IPS-20b (cell line): ENCODE results near the gene IGF1R.

ENCODE experiments used
- H3K27ac ChIP-seq: one replicate; pipeline ENCODE4 v1.5.1; 2013; ENCODE audit warnings: low read length
- H3K27me3 ChIP-seq: 2 replicates; pipeline ENCODE4 v1.6.1; 2013; ENCODE audit warnings: mild to moderate bottlenecking, low read length, inconsistent platforms; ENCODE audit not compliant: insufficient read depth
- H3K36me3 ChIP-seq: 2 replicates; pipeline ENCODE4 v1.6.1; 2013; ENCODE audit warnings: low read depth, mild to moderate bottlenecking, inconsistent platforms, low read length, moderate library complexity; ENCODE audit not compliant: insufficient read depth
- H3K4me1 ChIP-seq: 2 replicates; pipeline ENCODE4 v1.6.1; 2013; ENCODE audit warnings: mild to moderate bottlenecking, control low read depth, inconsistent platforms, low read length, moderate library complexity; ENCODE audit not compliant: insufficient read depth
- H3K4me3 ChIP-seq: 2 replicates; pipeline ENCODE4 v1.5.1; 2013; ENCODE audit warnings: mild to moderate bottlenecking, low read length, inconsistent platforms
- H3K9ac ChIP-seq: 2 replicates; pipeline ENCODE4 v1.6.1; 2013; ENCODE audit warnings: low read depth, mild to moderate bottlenecking, inconsistent platforms, low read length, moderate library complexity
- H3K9me3 ChIP-seq: 2 replicates; pipeline ENCODE4 v1.6.1; 2013; ENCODE audit warnings: mild to moderate bottlenecking, low read depth, low read length, inconsistent platforms; ENCODE audit not compliant: insufficient read depth

The IGF1R gene

DNA sequence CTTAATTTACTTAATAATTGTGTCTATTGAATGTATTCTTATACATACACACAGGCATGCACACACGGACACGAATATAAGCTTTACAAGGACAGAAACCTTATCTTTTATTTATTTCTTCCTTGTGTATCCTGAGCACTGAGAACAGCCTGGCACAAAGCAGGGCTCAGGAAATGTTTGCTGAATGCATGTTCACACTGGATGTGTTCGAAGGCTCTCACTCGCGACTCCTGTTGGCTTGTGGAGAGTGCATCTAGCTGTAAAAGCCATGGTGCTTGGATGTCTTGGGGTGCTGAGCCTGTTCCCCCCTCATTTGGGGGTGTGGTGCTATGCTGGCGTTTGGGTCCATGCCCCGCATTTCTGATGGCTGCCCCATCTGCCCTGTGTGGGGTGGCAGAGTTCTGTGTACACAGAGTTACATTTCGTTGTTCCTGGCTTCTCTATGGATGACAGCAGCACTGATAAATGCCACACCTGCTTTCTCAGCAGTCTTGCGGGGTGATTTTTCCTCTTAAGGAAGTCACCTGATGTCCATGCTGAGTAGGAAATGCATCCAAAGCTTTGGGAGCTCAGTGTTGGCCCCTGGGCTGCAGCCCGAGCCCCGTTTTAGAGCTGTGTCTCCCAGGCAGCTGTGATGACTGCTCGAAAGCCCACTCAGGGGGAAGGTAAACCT is 148.5 kb downstream of the IGF1R start:
- Histone ChIP-seq H3K4me1 (peaks cover 65% of the 10 kb centered on the region), H3K9ac (no peak overlapping the region)

DNA sequence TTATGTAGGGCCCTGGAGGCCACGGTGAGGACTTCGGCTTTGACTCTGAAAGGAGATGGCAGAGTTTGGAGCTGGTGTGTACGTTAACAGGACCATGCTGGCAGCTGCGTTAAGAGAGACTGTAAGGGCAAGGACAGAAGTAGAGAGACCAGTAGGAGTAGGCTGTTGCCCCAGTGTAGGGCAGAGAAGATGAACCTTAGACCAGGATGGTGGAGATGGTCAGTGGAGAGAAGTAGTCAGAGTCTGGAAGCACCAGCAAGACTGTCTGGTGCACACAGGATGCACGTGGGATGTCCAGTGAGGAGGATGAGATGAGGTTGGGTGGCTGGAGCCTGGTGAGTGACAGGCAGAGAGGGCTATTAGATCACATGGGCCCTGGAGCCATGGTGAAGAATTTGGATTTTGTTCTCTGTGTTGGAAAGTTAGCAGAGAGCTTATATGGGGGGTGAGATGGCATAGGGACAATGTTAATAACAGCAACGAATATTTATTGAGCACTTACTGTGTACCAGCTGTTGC is 150.1 kb downstream of the IGF1R start:
- H3K4me3 ChIP-seq: no peak overlapping the region; the same call in 1 of the 2 replicates
- H3K27ac ChIP-seq: no peak overlapping the region
- H3K9ac ChIP-seq: no peak overlapping the region
- H3K27me3 ChIP-seq: no peaks in the 10 kb centered on the region
- H3K9me3 ChIP-seq: no peaks in the 10 kb centered on the region
- H3K36me3 ChIP-seq: no peaks in the 10 kb centered on the region
- peaks cover 68% of the 10 kb centered on the region for H3K4me1 ChIP-seq

More for the DNA sequence above, 148.5 kb downstream of the IGF1R start:
- Histone ChIP-seq H3K27me3 (no peaks in the 10 kb centered on the region), H3K36me3 (no peaks in the 10 kb centered on the region), H3K27ac (no peak overlapping the region), H3K9me3 (no peaks in the 10 kb centered on the region), H3K4me3 (no peak overlapping the region)

DNA sequence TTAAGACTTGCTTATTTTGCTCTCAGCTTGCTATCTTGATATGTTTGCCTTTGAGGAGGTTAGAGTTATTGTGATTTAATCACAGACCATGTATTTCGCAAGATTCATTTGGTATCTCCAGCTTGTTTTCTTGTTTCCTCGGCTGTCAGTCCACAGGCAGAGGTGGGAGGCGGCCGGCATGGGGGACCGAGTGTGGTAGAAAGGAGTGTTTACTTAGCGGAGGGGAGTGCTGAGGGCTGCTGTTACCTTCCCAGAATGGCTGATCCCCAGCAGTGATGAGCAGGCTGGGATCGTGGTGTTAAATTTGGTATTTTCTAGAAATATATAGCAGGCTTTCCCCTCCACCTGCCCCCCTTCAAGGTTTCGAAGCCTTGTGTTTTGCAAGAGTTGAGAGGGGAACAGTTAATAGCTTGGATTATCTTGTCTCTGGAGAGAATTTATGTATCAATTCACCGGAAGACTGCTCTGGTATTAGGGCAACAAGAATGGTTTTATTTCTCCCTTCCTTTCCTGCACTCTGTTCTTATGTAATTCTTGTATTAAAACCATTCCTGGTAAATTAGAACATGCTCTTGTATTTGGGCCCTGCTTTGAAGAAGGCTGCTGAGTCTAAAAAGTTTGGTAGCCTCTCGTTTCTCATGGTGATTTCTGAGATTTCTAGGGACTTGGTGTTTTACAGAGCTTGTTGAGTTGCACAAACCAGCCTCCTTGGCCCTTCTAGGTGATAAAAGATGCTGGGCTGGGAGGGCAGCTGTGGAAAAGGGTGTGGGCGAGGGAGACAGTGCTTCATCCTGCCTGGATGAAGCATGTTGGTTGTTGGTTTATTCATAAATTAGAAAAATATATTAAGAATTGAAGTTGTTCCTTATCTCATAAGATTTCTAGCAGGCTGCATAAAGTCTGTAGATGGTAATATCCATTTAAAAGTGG is 151.4 kb downstream of the IGF1R start:
- H3K27me3 ChIP-seq: no peaks in the 10 kb centered on the region
- no peaks in the 10 kb centered on the region for H3K9me3 ChIP-seq
- peak overlapping the region; percentile 28; the same call in 1 of the 2 replicates for H3K9ac ChIP-seq
- no peak overlapping the region for H3K27ac ChIP-seq
- peak overlapping the region; percentile 35; the same call in 1 of the 2 replicates for H3K4me3 ChIP-seq
- peaks cover 60% of the 10 kb centered on the region for H3K4me1 ChIP-seq
- no peaks in the 10 kb centered on the region for H3K36me3 ChIP-seq

DNA sequence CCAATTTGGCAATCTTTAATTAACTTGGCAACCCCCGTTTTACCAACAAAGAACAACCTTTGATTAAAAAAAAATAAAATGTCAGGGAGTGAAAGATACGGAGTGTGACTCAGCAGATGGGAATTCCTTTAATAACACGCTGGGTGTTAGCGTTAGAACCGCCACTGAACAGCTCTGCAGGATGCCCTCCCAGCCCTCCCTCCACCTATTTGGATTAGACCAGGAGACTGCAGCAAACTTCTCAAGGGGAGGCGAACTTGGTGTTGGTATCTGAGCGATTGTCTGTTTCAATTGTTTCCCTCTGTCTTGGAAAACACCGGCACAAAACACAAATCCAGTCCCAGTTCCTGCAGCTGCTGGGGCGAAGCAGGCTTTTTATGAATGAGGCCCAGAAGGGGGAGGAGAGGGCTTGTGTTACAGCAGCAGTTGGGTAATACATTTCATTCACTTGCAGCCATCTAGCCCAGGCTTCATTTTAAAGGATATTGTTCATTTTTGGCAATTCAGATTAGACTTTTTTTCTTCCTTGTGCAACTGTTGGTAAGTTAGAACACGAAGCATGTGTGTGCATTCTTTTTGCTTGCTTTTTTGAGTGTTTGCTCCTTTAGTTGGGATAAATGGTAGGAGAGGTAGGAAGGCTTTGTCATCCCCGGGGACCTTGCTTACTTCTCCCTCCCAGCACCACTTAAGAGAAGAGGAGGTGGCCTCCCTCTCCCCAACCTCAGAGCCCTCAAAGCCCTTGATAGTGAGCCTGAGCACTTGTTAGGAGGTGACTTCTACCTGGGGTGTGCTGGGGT is 152.3 kb downstream of the IGF1R start:
- Histone ChIP-seq H3K27me3 (no peaks in the 10 kb centered on the region), H3K9ac (peak overlapping the region; percentile 54; the same call in 1 of the 2 replicates), H3K36me3 (no peaks in the 10 kb centered on the region), H3K27ac (peak overlapping the region; percentile 26), H3K4me3 (peak overlapping the region; percentile 35), H3K9me3 (no peaks in the 10 kb centered on the region), H3K4me1 (peaks cover 61% of the 10 kb centered on the region)

DNA sequence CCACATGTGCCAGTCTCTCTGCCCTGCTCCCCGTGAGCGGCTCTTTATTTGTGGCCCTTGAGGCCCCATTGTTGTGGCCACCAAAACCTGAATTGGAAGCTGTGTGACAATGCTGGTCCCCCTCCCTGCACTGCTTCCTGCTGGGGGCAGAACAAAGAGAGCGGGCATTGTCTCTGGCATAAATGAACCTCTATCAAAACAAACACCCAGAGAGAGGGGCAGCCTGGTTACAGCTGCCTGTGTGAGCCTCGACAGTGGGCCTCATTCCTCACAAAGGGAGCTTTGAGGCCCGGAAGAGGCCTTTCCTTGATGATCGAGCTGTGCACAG is 152.9 kb downstream of the IGF1R start:
- Histone ChIP-seq H3K4me3 (peak overlapping the region; percentile 35), H3K9ac (peak overlapping the region; percentile 54; the same call in 1 of the 2 replicates), H3K36me3 (no peaks in the 10 kb centered on the region), H3K9me3 (no peaks in the 10 kb centered on the region), H3K27ac (peak overlapping the region; percentile 26), H3K27me3 (no peaks in the 10 kb centered on the region), H3K4me1 (peaks cover 58% of the 10 kb centered on the region)

DNA sequence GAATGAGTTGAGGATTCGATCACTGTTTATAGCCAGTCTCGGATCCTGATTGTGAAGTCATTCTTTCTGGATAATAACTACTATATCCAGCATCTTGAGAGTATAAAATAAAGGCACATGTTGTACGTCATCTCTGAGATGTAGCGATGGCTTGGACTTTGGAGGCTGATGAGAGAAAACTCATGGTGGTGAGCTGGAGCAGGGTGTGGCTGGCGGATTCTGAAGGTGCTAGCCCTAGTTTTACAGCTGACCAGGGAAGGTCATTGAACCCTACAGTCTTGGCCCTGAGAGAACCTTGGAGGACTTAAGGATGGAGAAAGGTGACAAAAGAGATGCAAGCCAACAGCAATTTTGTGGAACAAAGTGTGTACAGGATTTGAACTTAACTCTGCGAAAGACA is 153.8 kb downstream of the IGF1R start:
- Histone ChIP-seq H3K27ac (no peak overlapping the region), H3K9me3 (no peaks in the 10 kb centered on the region), H3K36me3 (no peaks in the 10 kb centered on the region), H3K4me3 (peak overlapping the region; percentile 35; the same call in 1 of the 2 replicates), H3K4me1 (peaks cover 48% of the 10 kb centered on the region), H3K27me3 (no peaks in the 10 kb centered on the region), H3K9ac (peak overlapping the region; percentile 54; the same call in 1 of the 2 replicates)

DNA sequence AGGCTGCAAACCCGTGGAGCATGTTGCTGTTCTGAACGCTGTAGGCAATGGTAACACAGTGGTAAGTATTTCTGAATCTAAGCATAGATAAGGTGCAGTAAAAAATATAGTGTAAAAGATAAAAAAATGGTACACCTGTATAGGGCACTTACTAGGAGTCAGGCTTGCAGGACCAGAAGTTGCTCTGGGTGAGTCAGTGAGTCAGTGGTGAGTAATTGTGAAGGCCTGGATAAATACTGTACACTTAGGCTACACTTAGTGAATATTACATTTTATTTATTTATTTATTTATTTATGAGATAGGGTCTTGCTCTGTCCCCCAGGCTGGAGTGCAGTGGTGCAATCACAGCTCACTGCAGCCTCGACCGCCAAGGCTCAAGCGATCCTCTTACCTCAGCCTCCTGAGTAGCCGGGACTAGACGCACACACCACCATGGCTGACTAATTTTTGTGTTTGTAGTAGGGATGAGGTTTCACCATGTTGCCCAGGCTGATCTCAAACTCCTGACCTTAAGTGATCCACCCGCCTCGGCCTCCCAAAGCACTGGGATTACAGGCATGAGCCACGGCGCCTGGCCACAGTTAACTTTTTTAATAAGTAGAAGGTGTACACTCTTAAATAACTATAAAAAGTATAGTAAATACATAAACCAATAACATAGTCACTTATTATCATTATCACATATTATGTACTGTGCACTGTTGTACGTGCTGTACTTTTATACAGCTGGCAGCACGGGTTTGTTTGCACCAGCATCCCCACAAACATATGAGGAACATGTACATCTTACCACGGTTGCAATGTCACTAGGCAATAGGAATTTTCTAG is 155.1 kb downstream of the IGF1R start:
- Histone ChIP-seq H3K27me3 (no peaks in the 10 kb centered on the region), H3K9me3 (no peaks in the 10 kb centered on the region), H3K36me3 (no peaks in the 10 kb centered on the region), H3K9ac (no peak overlapping the region), H3K4me1 (peaks cover 44% of the 10 kb centered on the region), H3K27ac (no peak overlapping the region), H3K4me3 (no peak overlapping the region)

DNA sequence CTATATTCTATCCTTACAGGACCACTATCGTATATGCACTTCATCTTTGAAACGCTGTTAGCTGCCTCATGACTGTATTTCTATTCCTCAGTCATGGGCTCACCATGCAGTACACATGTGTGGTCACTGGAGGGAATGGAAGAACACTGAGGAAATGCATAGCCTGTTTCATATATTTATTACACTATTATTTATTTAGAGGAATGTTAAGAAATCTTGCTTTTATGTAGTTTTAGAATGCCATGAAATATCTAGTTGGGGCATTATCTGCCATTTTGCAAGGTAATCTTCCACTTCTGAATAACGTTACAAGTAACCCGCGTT is 155.7 kb downstream of the IGF1R start:
- Histone ChIP-seq H3K36me3 (no peaks in the 10 kb centered on the region), H3K9me3 (no peaks in the 10 kb centered on the region), H3K27ac (no peak overlapping the region), H3K4me1 (peaks cover 38% of the 10 kb centered on the region), H3K27me3 (no peaks in the 10 kb centered on the region), H3K9ac (no peak overlapping the region), H3K4me3 (no peak overlapping the region)

DNA sequence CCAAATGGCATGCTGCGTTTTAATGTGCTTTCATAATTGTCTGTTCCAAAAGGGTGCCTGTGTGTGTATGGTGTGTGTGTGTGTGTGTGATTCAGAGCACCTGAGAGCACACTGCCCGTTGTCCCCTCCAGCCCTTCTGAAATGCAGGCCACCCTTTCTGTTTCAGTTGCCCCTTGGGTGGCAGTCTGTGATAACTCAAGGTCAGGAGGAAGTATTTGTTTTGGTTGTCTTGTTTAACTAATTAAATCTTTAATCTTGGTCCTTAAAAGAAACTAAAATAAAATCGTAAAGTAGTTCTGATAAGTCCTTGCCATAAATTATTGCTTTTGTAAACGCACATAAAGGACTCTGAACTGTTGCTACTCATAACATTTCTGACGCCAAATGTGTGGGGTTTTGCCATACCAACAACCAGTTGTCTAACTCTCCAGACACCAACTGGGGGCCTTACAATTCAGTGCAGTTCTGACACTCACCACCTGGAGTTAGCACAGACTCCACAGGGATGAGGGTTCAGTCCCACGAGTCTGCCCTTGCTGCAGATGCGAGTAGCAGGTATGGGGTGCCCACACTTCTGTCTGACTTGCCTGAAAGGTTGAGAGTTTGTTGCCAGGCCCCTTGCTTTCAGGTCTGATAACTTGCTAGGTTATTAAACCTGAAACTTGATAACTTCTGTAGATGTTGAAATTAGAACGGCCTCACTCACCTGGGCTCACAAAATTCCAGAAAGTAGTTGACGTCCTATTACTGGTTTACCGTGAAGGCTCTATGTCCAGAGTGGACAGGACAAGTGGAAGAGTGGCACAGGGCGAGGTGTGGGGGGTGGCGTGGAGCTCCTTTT is 157.3 kb downstream of the IGF1R start:
- Histone ChIP-seq H3K4me1 (peaks cover 32% of the 10 kb centered on the region), H3K27ac (no peak overlapping the region), H3K27me3 (no peaks in the 10 kb centered on the region), H3K9me3 (no peaks in the 10 kb centered on the region), H3K4me3 (no peak overlapping the region), H3K9ac (no peak overlapping the region; the same call in 1 of the 2 replicates), H3K36me3 (no peaks in the 10 kb centered on the region)

DNA sequence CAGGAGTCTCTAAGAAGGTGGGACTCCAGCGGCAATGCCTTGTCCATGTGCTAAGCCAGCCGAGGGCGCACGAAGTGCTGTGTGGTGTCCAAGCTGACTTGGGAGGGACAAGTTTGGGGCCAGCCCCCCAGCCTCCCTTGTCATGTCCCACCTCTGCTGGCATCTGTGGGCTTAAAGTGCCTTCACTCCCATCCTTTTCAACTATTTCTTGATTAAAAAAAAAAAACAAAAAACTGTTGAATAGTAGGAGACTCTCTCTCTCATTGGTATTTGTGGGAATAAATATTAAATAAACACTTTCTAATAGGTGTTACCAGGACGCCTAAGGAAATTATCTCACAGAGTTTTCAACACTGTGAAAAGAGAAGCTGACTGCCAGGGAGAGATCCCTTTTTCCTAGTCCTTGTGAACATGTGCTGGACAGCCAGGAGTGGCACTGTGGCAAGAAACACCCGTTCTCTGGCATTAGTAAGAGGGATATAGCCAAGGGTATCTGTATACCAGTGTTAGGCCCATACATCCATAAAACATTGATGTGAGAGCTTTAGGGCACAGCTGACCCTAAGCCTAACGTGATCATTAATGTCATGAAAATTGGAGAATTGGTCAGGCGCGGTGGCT is 158.0 kb downstream of the IGF1R start:
- H3K9me3 ChIP-seq: no peaks in the 10 kb centered on the region
- H3K27me3 ChIP-seq: no peaks in the 10 kb centered on the region
- H3K36me3 ChIP-seq: no peaks in the 10 kb centered on the region
- no peak overlapping the region for H3K27ac ChIP-seq
- no peak overlapping the region for H3K9ac ChIP-seq
- H3K4me1 ChIP-seq: peaks cover 26% of the 10 kb centered on the region
- H3K4me3 ChIP-seq: no peak overlapping the region
